ENCODE results near the gene DTD1. TPM values are rescaled to one million over a fixed set of nuclear protein-coding genes. Genes with fewer than 3 reads are reported as not detected.
"Not testable (repeated sequence)": the region's sequence is repeated elsewhere in the genome, so short reads cannot be mapped to it uniquely, and the experiment has no call there.

The DTD1 gene
- total RNA-seq, 1 experiment from 2014 or later = 14.3 TPM

GRCh38 chr20:18780385-18781130 lies 192.7 kb downstream of the DTD1 start:
- TF ChIP-seq CTCF (IDR thresholded peaks at IDR 0.05; ENCODE audit: unreplicated experiment) = no peak
- BruUV-seq (replicated peaks) = no TSS peak
- Mint-ChIP-seq H3K27me3 (ENCODE audit: unreplicated experiment) (no peaks in the 10 kb centered on the region), H3K9me3 (ENCODE audit: low read depth, unreplicated experiment) (no peaks in the 10 kb centered on the region), H3K4me3 (ENCODE audit: low read depth, unreplicated experiment) (no peak overlapping the region), H3K4me1 (ENCODE audit: low read depth, unreplicated experiment) (no peaks in the 10 kb centered on the region), H3K36me3 (ENCODE audit: insufficient read depth, unreplicated experiment) (no peaks in the 10 kb centered on the region), H3K27ac (ENCODE audit: unreplicated experiment) (no peak overlapping the region)
- intact Hi-C loops (cut with micrococcal nuclease; ENCODE audit: unreplicated experiment) = no loop called here
- no peak for DNase-seq
- CTCF ChIA-PET = no interaction called here

DNA sequence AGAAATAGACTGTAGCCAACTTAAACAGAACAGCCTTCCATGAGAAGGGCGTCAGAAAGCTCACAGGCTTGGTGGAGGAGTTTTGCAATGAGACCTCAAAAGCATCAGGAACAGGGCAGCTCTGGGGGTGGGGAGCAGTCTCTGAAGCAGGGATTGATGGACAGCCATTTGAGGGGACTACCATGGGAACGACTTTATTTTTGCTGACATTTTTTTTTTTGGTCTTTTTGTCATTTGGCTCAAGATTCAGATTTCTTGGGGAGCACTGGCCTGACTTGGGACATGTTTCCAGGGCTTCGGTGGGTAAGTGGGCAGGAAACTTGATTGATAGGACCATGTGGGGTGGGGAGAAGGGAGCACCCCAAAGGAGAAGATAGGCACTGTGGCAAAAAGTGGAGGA lies 193.7 kb downstream of the DTD1 start:
- no peak for TF ChIP-seq CTCF (IDR thresholded peaks at IDR 0.05; ENCODE audit: unreplicated experiment)
- Mint-ChIP-seq H3K9me3 (ENCODE audit: low read depth, unreplicated experiment) (no peaks in the 10 kb centered on the region), H3K4me3 (ENCODE audit: low read depth, unreplicated experiment) (no peak overlapping the region), H3K36me3 (ENCODE audit: insufficient read depth, unreplicated experiment) (no peaks in the 10 kb centered on the region), H3K27me3 (ENCODE audit: unreplicated experiment) (no peaks in the 10 kb centered on the region), H3K4me1 (ENCODE audit: low read depth, unreplicated experiment) (no peaks in the 10 kb centered on the region), H3K27ac (ENCODE audit: unreplicated experiment) (no peak overlapping the region)
- no peak for DNase-seq
- CTCF ChIA-PET = no interaction called here
- intact Hi-C loops (cut with micrococcal nuclease; ENCODE audit: unreplicated experiment) = no loop called here
- no TSS peak for BruUV-seq (replicated peaks)

DNA sequence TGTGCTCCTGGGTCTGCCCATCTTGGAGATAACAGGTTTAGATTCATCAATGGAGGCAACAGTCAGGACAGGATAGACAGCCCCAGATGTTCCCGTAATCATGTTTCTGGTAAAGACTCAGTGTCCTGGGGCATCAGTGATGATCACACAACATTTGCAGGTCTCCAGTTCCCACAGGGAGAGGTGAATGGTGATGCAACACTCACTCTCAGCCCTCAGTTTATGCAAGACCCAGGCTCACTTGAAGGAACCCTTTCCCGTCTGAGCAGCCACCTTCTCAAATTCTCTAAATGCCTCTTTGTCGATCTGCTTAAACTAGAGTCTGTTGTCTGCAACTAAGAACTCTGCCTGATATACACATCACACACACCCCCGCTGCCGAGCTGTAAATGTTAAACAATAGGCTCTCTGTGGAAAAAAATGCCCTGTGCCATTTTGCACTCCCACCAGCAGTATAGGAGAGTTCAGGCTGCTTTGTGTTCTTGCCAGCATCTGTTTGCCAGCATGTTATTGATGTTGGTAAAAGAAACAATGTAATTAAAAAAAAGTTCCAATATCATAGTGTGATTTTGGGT lies 195.6 kb downstream of the DTD1 start:
- Mint-ChIP-seq H3K9me3 (ENCODE audit: low read depth, unreplicated experiment) (no peaks in the 10 kb centered on the region), H3K36me3 (ENCODE audit: insufficient read depth, unreplicated experiment) (no peaks in the 10 kb centered on the region), H3K4me3 (ENCODE audit: low read depth, unreplicated experiment) (no peak overlapping the region), H3K27ac (ENCODE audit: unreplicated experiment) (no peak overlapping the region), H3K4me1 (ENCODE audit: low read depth, unreplicated experiment) (no peaks in the 10 kb centered on the region), H3K27me3 (ENCODE audit: unreplicated experiment) (no peaks in the 10 kb centered on the region)
- BruUV-seq (replicated peaks) = no TSS peak
- no peak for TF ChIP-seq CTCF (IDR thresholded peaks at IDR 0.05; ENCODE audit: unreplicated experiment)
- DNase-seq = no peak
- CTCF ChIA-PET = no interaction called here
- intact Hi-C loops (cut with micrococcal nuclease; ENCODE audit: unreplicated experiment) = no loop called here

DNA sequence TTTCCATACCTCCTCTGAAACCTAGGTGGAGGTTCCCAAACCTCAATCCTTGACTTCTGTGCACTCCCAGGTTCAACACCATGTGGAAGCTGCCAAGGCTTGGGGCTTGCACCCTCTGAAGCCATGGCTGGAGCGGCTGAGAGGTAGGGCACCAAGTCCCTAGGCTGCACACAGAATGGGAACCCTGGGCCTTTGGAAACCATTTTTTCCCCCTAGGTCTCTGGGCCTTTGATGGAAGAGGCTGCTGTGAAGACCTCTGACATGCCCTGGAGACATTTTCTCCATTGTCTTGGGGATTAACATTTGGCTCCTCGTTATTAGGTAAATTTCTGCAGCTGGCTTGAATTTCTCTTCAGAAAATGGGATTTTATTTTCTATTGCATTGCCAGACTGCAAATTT lies 199.2 kb downstream of the DTD1 start:
- H3K27ac Mint-ChIP-seq (ENCODE audit: unreplicated experiment); intact Hi-C loops (cut with micrococcal nuclease; ENCODE audit: unreplicated experiment); BruUV-seq (replicated peaks); H3K9me3 Mint-ChIP-seq (ENCODE audit: low read depth, unreplicated experiment); H3K27me3 Mint-ChIP-seq (ENCODE audit: unreplicated experiment); CTCF ChIA-PET; H3K4me3 Mint-ChIP-seq (ENCODE audit: low read depth, unreplicated experiment); H3K4me1 Mint-ChIP-seq (ENCODE audit: low read depth, unreplicated experiment); H3K36me3 Mint-ChIP-seq (ENCODE audit: insufficient read depth, unreplicated experiment); DNase-seq: not testable (repeated sequence)

DNA sequence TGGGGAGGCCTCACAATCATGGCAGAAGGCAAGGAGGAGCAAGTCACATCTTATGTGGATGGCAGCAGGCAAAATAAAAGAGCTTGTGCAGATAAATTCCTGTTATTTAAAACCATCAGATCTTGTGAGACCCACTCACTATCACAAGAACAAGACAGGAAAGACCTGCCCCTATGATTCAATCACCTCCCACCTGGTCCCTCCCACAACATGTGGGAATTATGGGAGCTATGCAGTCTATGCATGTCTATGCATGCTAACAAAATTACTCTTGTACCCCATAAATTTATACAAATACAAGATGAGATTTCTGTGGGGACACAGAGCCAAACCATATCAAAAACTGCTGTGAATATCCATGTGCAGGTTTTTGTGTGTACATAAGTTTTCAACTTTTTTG lies 200.2 kb downstream of the DTD1 start:
- TF ChIP-seq CTCF (IDR thresholded peaks at IDR 0.05; ENCODE audit: unreplicated experiment) = no peak
- Mint-ChIP-seq H3K4me1 (ENCODE audit: low read depth, unreplicated experiment) (no peaks in the 10 kb centered on the region), H3K27ac (ENCODE audit: unreplicated experiment) (no peak overlapping the region), H3K9me3 (ENCODE audit: low read depth, unreplicated experiment) (no peaks in the 10 kb centered on the region), H3K36me3 (ENCODE audit: insufficient read depth, unreplicated experiment) (no peaks in the 10 kb centered on the region), H3K27me3 (ENCODE audit: unreplicated experiment) (no peaks in the 10 kb centered on the region), H3K4me3 (ENCODE audit: low read depth, unreplicated experiment) (no peak overlapping the region)
- CTCF ChIA-PET = no interaction called here
- no TSS peak for BruUV-seq (replicated peaks)
- DNase-seq = no peak
- intact Hi-C loops (cut with micrococcal nuclease; ENCODE audit: unreplicated experiment) = no loop called here
